HepG2 (cell line): ENCODE data around the gene CRNKL1. TPM values are rescaled to one million over a fixed set of nuclear protein-coding genes. Genes with fewer than 3 reads are reported as not detected.

ENCODE experiments used
- ATAC-seq: fragments of 200-7000 bp; cut with Tn5 transposase; 3 replicates; pipeline ENCODE4 v1.9.1; 2020; ENCODE audit warnings: mild to moderate bottlenecking, moderate library complexity
- BruUV-seq: library from RNA; stranded (reverse); fragments of 400-500 nt; replicated peaks from 2 replicates; lab custom pipeline; 2021; lab: Mats Ljungman, UMichigan
- CTCF ChIA-PET: fragments of 300-600 bp; formaldehyde crosslinking; extraction: SDS; loops from one replicate; lab custom pipeline; 2021; ENCODE audit warnings: low total read pairs, inconsistent platforms, low intra/inter-chr PET ratio; lab: Yijun Ruan, JAX
- POLR2A ChIA-PET: fragments of 350-600 bp; sonication (Branson Sonifier 250); formaldehyde crosslinking; loops from one replicate; lab custom pipeline; 2020; ENCODE audit warnings: antibody characterized with exemption, inconsistent platforms; lab: Yijun Ruan, JAX
- DNase-seq: peaks from one replicate; pipeline ENCODE4 v3.0.0-alpha.2; 2015; ENCODE audit warnings: low spot score
- FAIRE-seq: peaks from 3 replicates; lab custom pipeline; 2011; peaks lifted over from hg19 to GRCh38; lab: Jason Lieb, UNC
- H2AFZ ChIP-seq: one replicate; pipeline ENCODE4 v1.6.1; 2011; ENCODE audit warnings: low read length, inconsistent platforms
- H3K27ac ChIP-seq: fragments of 300-600 bp; 3 replicates; pipeline ENCODE4 v1.8.0; 2011; ENCODE audit warnings: mixed run types, mild to moderate bottlenecking, mixed read lengths, low read length, inconsistent platforms; ENCODE audit not compliant: insufficient read depth; ENCODE audit errors: extremely low read length
- H3K27me3 ChIP-seq, 2 experiments: fragments of 200-600 bp in 1 of 2; 2 replicates in 1 of 2; 3 replicates in 1 of 2; pipeline versions ENCODE4 v1.6.0 to v1.8.0; 2011; ENCODE audit warnings: low read length in 2 of 2, mild to moderate bottlenecking in 2 of 2, moderate library complexity in 2 of 2, inconsistent platforms in 1 of 2; ENCODE audit not compliant: insufficient read depth in 2 of 2, control insufficient read depth in 1 of 2
- H3K36me3 ChIP-seq, 2 experiments: fragments of 200-600 bp in 1 of 2; replicated peaks in 1 of 2; 2 replicates in 1 of 2; 3 replicates in 1 of 2; pipeline versions ENCODE4 v1.5.1 to v1.8.0; 2011; ENCODE audit warnings: low read length in 2 of 2, inconsistent platforms in 1 of 2; ENCODE audit not compliant: insufficient read depth in 2 of 2, control insufficient read depth in 1 of 2
- H3K4me1 ChIP-seq: 2 replicates; pipeline ENCODE4 v1.5.1; 2012; ENCODE audit warnings: low read length, inconsistent platforms; ENCODE audit not compliant: insufficient read depth
- H3K4me2 ChIP-seq: 2 replicates; pipeline ENCODE4 v1.6.0; 2011; ENCODE audit warnings: low read depth, low read length, inconsistent platforms
- H3K4me3 ChIP-seq, 3 experiments: fragments of 200-600 bp in 1 of 3; sonication (generic), shearing (Covaris generic) in 1 of 3; replicated peaks in 1 of 3; 2 replicates each; pipeline ENCODE4 v1.5.1; 2011 to 2016; ENCODE audit warnings: low read length in 3 of 3, inconsistent platforms in 2 of 3, low read depth in 2 of 3, mild to moderate bottlenecking in 2 of 3, control low read depth in 1 of 3, mixed read lengths in 1 of 3; ENCODE audit not compliant: insufficient read depth in 1 of 3
- H3K79me2 ChIP-seq: one replicate; pipeline ENCODE4 v1.6.1; 2011; ENCODE audit warnings: low read length, inconsistent platforms; ENCODE audit not compliant: insufficient read depth
- H3K9ac ChIP-seq: 2 replicates; pipeline ENCODE4 v1.6.0; 2011; ENCODE audit warnings: mild to moderate bottlenecking, low read depth, low read length, inconsistent platforms; ENCODE audit not compliant: insufficient read depth
- H3K9me3 ChIP-seq: 2 replicates; pipeline ENCODE4 v1.5.1; 2012; ENCODE audit warnings: mild to moderate bottlenecking, low read length
- H4K20me1 ChIP-seq: 2 replicates; pipeline ENCODE4 v1.6.0; 2011; ENCODE audit warnings: inconsistent platforms, mild to moderate bottlenecking, low read length, moderate library complexity; ENCODE audit not compliant: insufficient read depth
- ATF1 ChIP-seq: IDR thresholded peaks from 2 replicates; pipeline ENCODE4 v1.6.1; 2016; ENCODE audit warnings: mild to moderate bottlenecking, control low read depth
- GMEB2 ChIP-seq: IDR thresholded peaks from 2 replicates; pipeline ENCODE4 v1.6.1; 2016; ENCODE audit warnings: missing biosample characterization, missing genetic modification reagents, low read depth
- MLXIP ChIP-seq: sonication (generic); formaldehyde crosslinking; IDR thresholded peaks from 2 replicates; pipeline ENCODE4 v1.9.0; 2021; ENCODE audit warnings: missing genetic modification reagents, borderline replicate concordance
- U2AF2 ChIP-seq: fragments of 200-400 bp; formaldehyde crosslinking; IDR thresholded peaks from 2 replicates; pipeline ENCODE4 v1.6.1; 2017; ENCODE audit warnings: low read depth, mild to moderate bottlenecking, low read length
- ZBTB2 ChIP-seq: sonication (generic); formaldehyde crosslinking; IDR thresholded peaks from 2 replicates; pipeline ENCODE4 v1.8.0; 2022; ENCODE audit warnings: low read depth, missing genetic modification reagents
- ZMAT3 ChIP-seq: sonication (generic); formaldehyde crosslinking; conservative IDR thresholded peaks from 2 replicates; pipeline ENCODE4 v1.7.0; 2021; ENCODE audit warnings: missing genetic modification reagents
- ZNF44 ChIP-seq: sonication (generic); formaldehyde crosslinking; IDR thresholded peaks from 2 replicates; pipeline ENCODE4 v1.5.1; 2020; ENCODE audit warnings: mild to moderate bottlenecking, missing genetic modification reagents
- ZNF670 ChIP-seq: sonication (generic); formaldehyde crosslinking; IDR thresholded peaks from 2 replicates; pipeline ENCODE4 v1.8.0; 2022; ENCODE audit warnings: mild to moderate bottlenecking, missing genetic modification reagents, borderline replicate concordance
- ZNF800 ChIP-seq: sonication (generic); formaldehyde crosslinking; IDR thresholded peaks from 2 replicates; pipeline ENCODE4 v1.4.0; 2020; ENCODE audit warnings: missing genetic modification reagents
- ZNF841 ChIP-seq: sonication (generic); formaldehyde crosslinking; IDR thresholded peaks from 2 replicates; pipeline ENCODE4 v1.8.1; 2023; ENCODE audit warnings: missing genetic modification reagents, borderline replicate concordance
- WGBS: methylation state at CpG from one replicate; pipeline ENCODE4 v1.1.6; 2017; ENCODE audit warnings: low lambda C conversion rate; 5-methylcytosine and 5-hydroxymethylcytosine counted together
- in situ Hi-C: cut with HindIII; loops from 2 replicates; pipeline ENCODE4 v1.10.0; 2017; ENCODE audit warnings: low pct_unique_long_range_greater_than_20kb; ENCODE audit not compliant: extremely low pct_ligation_motif_present
- intact Hi-C: fragments of 100-400 bp; cut with micrococcal nuclease; formaldehyde crosslinking; loops from one replicate; pipeline ENCODE4 v1.10.0; 2022; ENCODE audit not compliant: unreplicated experiment
- polyA plus RNA-seq, 8 experiments: library from polyadenylated mRNA; depleted of rRNA in 3 of 8; stranded (reverse) in 7 of 8; unstranded in 1 of 8; fragments of >200 nt; fragmentation: Illumina TruSeq in 4 of 8; extraction: Trizol in 4 of 8; gene quantifications; 2 replicates each; pipeline versions ENCODE4 v1.2.1 to v1.2.3, GENCODE V29; 2011 to 2016; ENCODE audit warnings: low read depth in 4 of 8, missing spikeins in 1 of 8, mixed read lengths in 1 of 8; ENCODE audit not compliant: insufficient read depth in 1 of 8
- total RNA-seq, 5 experiments: library from RNA; depleted of rRNA; stranded (reverse); fragments of >200 nt; fragmentation: Illumina TruSeq; extraction: Trizol; gene quantifications; 2 replicates each; pipeline ENCODE4 v1.2.3, GENCODE V29; 2016; ENCODE audit warnings: low read depth in 1 of 5

CRNKL1 gene
- total and polyA plus RNA-seq, 2 of the 13 experiments (the other 11 are each of a cell fraction or from before 2014, with no cell fraction given) = 12.3 to 64.5 TPM

GRCh38 chr20:20092827-20093226 lies 40.6 kb upstream of the CRNKL1 start:
- H3K79me2 ChIP-seq = no peaks in the 10 kb centered on the region
- ChIA-PET CTCF (no interaction called here), POLR2A (no interaction called here)
- DNase-seq (no peak), ATAC-seq (no peak), FAIRE-seq (no peak)
- no peak overlapping the region for H3K27ac ChIP-seq
- intact Hi-C loops = no loop called here
- in situ Hi-C loops = no loop called here
- no peaks in the 10 kb centered on the region for H4K20me1 ChIP-seq
- H3K9me3 ChIP-seq = no peaks in the 10 kb centered on the region
- H2AFZ ChIP-seq = no peak overlapping the region
- no peaks in the 10 kb centered on the region for H3K4me1 ChIP-seq
- H3K9ac ChIP-seq = no peak overlapping the region
- BruUV-seq = no TSS peak
- peaks cover 2 to 27% of the 10 kb centered on the region in 2 experiments; a peak in 4 of 5 replicates for H3K27me3 ChIP-seq
- no peaks in the 10 kb centered on the region for H3K36me3 ChIP-seq
- H3K4me2 ChIP-seq = no peak overlapping the region
- TF ChIP-seq ZMAT3 (no peak), U2AF2 (no peak), ZBTB2 (CRISPR knock-in tag) (no peak), ZNF44 (CRISPR knock-in tag) (no peak)
- TF ChIP-seq, all 625 proteins: peak for 0
- no peak overlapping the region for H3K4me3 ChIP-seq
- 7% methylated on average over 4 of the region's 4 CpGs for WGBS

- CTCF ChIA-PET = no interaction called here
- Histone ChIP-seq H3K79me2 (no peaks in the 10 kb centered on the region), H3K27ac (no peak overlapping the region), H2AFZ (no peak overlapping the region), H3K4me1 (no peaks in the 10 kb centered on the region), H3K4me2 (no peak overlapping the region), H3K27me3 (peaks cover 2 to 10% of the 10 kb centered on the region in 2 experiments; a peak in 3 of 5 replicates), H4K20me1 (no peaks in the 10 kb centered on the region), H3K9me3 (no peaks in the 10 kb centered on the region), H3K36me3 (no peaks in the 10 kb centered on the region), H3K9ac (no peak overlapping the region), H3K4me3 (no peak overlapping the region)
- WGBS = 14% methylated on average over 1 of the region's 1 CpG
- no peak for FAIRE-seq
- no TSS peak for BruUV-seq
- intact Hi-C loops (no loop called here), in situ Hi-C loops (loop anchor here (10.0 kb wide), 2 partner anchors 475 to 505 kb away; no protein-coding TSS in a partner anchor)
- no peak for DNase-seq
- POLR2A ChIA-PET = no interaction called here
- no peak for ATAC-seq
- TF ChIP-seq ZNF800 (CRISPR knock-in tag) = no peak
- no peak for TF ChIP-seq GMEB2 (CRISPR knock-in tag)
- no peak for TF ChIP-seq ZNF670 (CRISPR knock-in tag)
- no peak for TF ChIP-seq MLXIP
- TF ChIP-seq ATF1 (CRISPR knock-in tag) = no peak
- TF ChIP-seq ZNF841 (CRISPR knock-in tag) = no peak
Measured at GRCh38 chr20:20089939-20090338, 37.7 kb upstream of the CRNKL1 start.
